ENCODE measurements around the gene MRPL51.

DNA sequence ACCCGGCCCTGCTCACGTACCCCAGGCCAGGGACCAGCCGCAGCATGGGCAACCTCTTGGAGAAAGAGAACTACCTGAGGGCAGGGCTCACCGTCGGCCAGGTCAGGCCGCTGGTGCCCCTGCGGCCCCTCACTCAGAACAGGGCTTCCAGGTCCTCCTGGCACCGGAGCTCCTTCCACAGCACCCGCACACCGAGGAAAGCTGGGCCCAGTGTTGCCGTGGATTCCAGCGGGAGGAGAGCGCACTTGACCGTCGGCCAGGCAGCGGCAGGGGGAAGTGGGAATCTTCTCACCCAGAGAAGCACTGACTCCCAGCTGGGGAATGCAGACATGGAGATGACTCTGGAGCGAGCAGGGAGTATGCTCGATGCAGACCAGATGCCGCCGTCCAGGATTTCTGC, 14.6 kb downstream of the MRPL51 start:
- no peak for TF ChIP-seq RFX5 (IDR thresholded peaks at IDR 0.05; ENCODE audit: borderline replicate concordance, low read depth, low read length)
- no peak for TF ChIP-seq CBX5 (IDR thresholded peaks at IDR 0.05; ENCODE audit: low read depth, low read length)
- no peak for TF ChIP-seq MAFK (IDR thresholded peaks at IDR 0.05; ENCODE audit: low read depth, low read length)
- no peak for TF ChIP-seq RAD21 (IDR thresholded peaks at IDR 0.05 in 1 of 2, conservative IDR thresholded peaks at IDR 0.05 in 1 of 2; ENCODE audit: low read depth in 2 of 2, low read length in 2 of 2)
- TF ChIP-seq, protein P1, sequence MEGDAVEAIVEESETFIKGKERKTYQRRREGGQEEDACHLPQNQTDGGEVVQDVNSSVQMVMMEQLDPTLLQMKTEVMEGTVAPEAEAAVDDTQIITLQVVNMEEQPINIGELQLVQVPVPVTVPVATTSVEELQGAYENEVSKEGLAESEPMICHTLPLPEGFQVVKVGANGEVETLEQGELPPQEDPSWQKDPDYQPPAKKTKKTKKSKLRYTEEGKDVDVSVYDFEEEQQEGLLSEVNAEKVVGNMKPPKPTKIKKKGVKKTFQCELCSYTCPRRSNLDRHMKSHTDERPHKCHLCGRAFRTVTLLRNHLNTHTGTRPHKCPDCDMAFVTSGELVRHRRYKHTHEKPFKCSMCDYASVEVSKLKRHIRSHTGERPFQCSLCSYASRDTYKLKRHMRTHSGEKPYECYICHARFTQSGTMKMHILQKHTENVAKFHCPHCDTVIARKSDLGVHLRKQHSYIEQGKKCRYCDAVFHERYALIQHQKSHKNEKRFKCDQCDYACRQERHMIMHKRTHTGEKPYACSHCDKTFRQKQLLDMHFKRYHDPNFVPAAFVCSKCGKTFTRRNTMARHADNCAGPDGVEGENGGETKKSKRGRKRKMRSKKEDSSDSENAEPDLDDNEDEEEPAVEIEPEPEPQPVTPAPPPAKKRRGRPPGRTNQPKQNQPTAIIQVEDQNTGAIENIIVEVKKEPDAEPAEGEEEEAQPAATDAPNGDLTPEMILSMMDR (IDR thresholded peaks at IDR 0.05; ENCODE audit: control extremely low read depth in 1 of 3, insufficient read depth in 1 of 3, low read depth in 1 of 3, low read length in 3 of 3): no peak
- TF ChIP-seq JUND (IDR thresholded peaks at IDR 0.05; ENCODE audit: low read length): no peak
- no peak for TF ChIP-seq BCL11A (IDR thresholded peaks at IDR 0.05; ENCODE audit: low read depth in 2 of 2, low read length in 2 of 2)

All from H1 (cell line).